ENCODE results near the gene GALR3.

Gene GALR3

GRCh38 chr22:37803639-37804351 is 19.4 kb upstream of the GALR3 start:
- DNase-seq (ENCODE audit: low read depth): no peak

GRCh38 chr22:37804352-37804880 is 18.8 kb upstream of the GALR3 start:
- no peak for DNase-seq (ENCODE audit: low read depth)

- peak; percentile 57 for DNase-seq (ENCODE audit: low read depth)
These were observed 18.0 kb upstream of the GALR3 start for GRCh38 chr22:37804881-37805809.

GRCh38 chr22:37805810-37806277 is 17.3 kb upstream of the GALR3 start:
- no peak for DNase-seq (ENCODE audit: low read depth)

GRCh38 chr22:37806409-37807333 is 16.5 kb upstream of the GALR3 start:
- no peak for DNase-seq (ENCODE audit: low read depth)

- peak; percentile 87 for DNase-seq (ENCODE audit: low read depth)
These were observed 15.5 kb upstream of the GALR3 start, which contains the start of gene GCAT for GRCh38 chr22:37807410-37808293. Gene GCAT (plus strand): TSS chr22:37807934. CDS start chr22:37807968, 34 bp downstream.

- no peak for DNase-seq (ENCODE audit: low read depth)
These were observed 14.9 kb upstream of the GALR3 start for GRCh38 chr22:37808294-37808657.

GRCh38 chr22:37809672-37810333 is 13.4 kb upstream of the GALR3 start:
- DNase-seq (ENCODE audit: low read depth): no peak

- no peak for DNase-seq (ENCODE audit: low read depth)
These were observed 11.3 kb upstream of the GALR3 start for GRCh38 chr22:37811867-37812266.

GRCh38 chr22:37812869-37813678 is 10.1 kb upstream of the GALR3 start:
- DNase-seq (ENCODE audit: low read depth): no peak

GRCh38 chr22:37815593-37815992 is 7.6 kb upstream of the GALR3 start:
- no peak for DNase-seq (ENCODE audit: low read depth)

- DNase-seq (ENCODE audit: low read depth): no peak
These were observed 6.5 kb upstream of the GALR3 start for GRCh38 chr22:37816543-37817180.

GRCh38 chr22:37817705-37818408 is 5.3 kb upstream of the GALR3 start:
- DNase-seq (ENCODE audit: low read depth): peak; percentile 47

GRCh38 chr22:37818409-37819104 is 4.6 kb upstream of the GALR3 start:
- no peak for DNase-seq (ENCODE audit: low read depth)

GRCh38 chr22:37819105-37819433 is 4.1 kb upstream of the GALR3 start:
- DNase-seq (ENCODE audit: low read depth): no peak

- DNase-seq (ENCODE audit: low read depth): no peak
These were observed 2.8 kb upstream of the GALR3 start for GRCh38 chr22:37820350-37820749.

- no peak for DNase-seq (ENCODE audit: low read depth)
These were observed 926 bp upstream of the GALR3 start for GRCh38 chr22:37822079-37822833.

All from CMK (cell line).